Spleen (tissue), 7 donors: Measurements from ENCODE around the gene OGDHL.

ENCODE experiments used
- CTCF ChIP-seq, 11 experiments: fragments of 200-600 bp in 7 of 11; fragments of 450-650 bp in 4 of 11; sonication (generic) in 4 of 11; IDR thresholded peaks in 8 of 11; conservative IDR thresholded peaks in 3 of 11; 1 replicate in 7 of 11; 2 replicates in 4 of 11; pipeline versions ENCODE4 v1.4.0 to v1.8.0; 2016 to 2021; ENCODE audit warnings: antibody characterized with exemption in 11 of 11, inconsistent platforms in 4 of 11, mild to moderate bottlenecking in 1 of 11
- POLR2A ChIP-seq, 3 donors: fragments of 450-650 bp; IDR thresholded peaks; one replicate each; pipeline ENCODE4 v1.5.1; 2017; ENCODE audit warnings: antibody characterized with exemption in 3 of 3, mild to moderate bottlenecking in 1 of 3
- donor health status: DM: no; HTN: no; CAD: no; lungs with moderate emphysema.
- donor health status: DM: no; HTN: no; CAD: no.
- donor health status: DM: no; HTN: no; CAD: no.

DNA sequence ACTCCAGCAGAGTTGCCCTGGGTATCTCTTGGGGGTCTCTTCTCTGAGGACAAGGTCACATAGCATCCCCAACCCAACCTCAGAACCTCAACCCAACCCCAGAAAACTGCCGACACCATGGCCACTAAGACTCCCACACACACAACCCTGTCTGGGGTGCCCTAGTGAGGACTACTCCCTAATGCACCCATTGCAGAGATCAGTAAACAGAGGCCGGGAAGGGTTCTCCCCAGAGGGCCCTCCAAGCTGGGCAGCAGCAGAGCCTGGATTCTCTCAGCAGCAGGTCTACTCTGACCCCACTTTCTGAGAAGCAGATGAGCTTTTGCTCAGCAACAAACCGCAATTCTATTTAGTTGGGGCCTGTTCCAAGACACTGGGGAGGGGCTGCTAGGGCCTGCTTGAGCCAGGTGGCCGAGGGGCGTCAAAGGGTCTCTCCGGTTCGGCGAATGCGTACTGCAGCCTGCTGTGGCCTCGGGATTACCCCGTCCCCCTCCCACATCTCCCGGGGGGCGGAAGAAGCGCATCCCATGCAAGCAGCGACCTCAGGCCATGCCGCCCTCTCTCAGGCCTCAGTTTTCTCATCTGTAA, 828 bp downstream of the OGDHL start:
- TF ChIP-seq CTCF (IDR thresholded peaks at IDR 0.05 in 8 of 11, conservative IDR thresholded peaks at IDR 0.05 in 3 of 11) = no peak
- no peak for TF ChIP-seq POLR2A (IDR thresholded peaks at IDR 0.05)
